Loucy (cell line): ENCODE results near the gene GPR146.

Experiments used
- CTCF ChIP-seq: fragments of 200-600 bp; sonication (generic); conservative IDR thresholded peaks from 2 replicates; pipeline ENCODE4 v1.5.1; 2014; ENCODE audit warnings: mild to moderate bottlenecking, antibody characterized with exemption, low read length
- EZH2phosphoT487 ChIP-seq: fragments of 200-600 bp; IDR thresholded peaks from 2 replicates; pipeline ENCODE4 v1.6.1; 2018; ENCODE audit warnings: antibody characterized with exemption, mild to moderate bottlenecking, moderate library complexity, borderline replicate concordance

GRCh38 chr7:1028775-1029636 lies 15.3 kb upstream of the GPR146 start:
- TF ChIP-seq CTCF (no peak), EZH2phosphoT487 (no peak)
